ENCODE measurements around the gene ART1.

DNA sequence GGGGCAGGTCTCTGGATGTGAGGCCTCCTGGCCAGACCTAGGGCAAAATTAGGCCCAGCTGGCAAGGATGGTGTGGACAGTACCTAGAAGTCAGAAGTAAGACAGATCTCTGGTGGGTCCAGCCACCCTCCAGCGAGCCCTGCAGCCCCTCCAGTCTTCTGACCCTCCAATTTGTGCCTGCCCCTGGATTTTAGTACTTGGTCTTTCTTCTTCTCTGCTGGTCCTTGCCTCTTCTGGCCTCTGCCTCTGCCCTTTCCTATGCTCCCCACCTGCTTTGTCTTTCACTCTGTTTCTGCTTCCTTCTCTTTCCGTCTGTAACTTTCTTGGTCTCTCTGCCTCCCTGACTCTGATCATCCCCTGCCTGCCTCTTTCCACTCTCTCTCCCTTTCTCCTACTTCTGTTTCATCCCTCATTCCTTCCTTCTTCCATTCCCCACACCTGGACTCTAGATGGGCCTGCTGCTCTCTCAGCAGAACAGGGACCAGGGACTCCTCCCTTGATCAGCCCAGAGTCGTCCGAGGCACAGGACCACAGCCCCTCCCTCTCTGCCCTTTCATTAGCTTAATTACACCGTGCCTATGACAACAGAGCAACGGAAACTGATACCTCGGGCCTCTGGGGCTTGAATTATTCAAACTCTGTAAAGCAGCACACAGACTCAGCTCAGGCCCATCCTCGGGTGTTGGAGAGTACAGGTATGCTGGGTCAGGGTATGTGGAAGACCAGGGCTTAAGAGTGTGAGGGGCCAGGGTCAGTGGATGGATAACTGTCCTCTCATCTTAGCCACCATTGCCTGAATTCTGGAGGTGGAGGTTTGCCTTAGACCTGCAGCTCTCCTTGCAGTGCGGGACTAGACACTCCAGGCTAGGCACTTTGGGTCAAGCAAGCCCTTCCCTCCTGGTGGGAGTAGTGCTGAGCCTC lies 26.7 kb downstream of the ART1 start, which contains the start of gene CHRNA10:
- TF ChIP-seq, protein P1, sequence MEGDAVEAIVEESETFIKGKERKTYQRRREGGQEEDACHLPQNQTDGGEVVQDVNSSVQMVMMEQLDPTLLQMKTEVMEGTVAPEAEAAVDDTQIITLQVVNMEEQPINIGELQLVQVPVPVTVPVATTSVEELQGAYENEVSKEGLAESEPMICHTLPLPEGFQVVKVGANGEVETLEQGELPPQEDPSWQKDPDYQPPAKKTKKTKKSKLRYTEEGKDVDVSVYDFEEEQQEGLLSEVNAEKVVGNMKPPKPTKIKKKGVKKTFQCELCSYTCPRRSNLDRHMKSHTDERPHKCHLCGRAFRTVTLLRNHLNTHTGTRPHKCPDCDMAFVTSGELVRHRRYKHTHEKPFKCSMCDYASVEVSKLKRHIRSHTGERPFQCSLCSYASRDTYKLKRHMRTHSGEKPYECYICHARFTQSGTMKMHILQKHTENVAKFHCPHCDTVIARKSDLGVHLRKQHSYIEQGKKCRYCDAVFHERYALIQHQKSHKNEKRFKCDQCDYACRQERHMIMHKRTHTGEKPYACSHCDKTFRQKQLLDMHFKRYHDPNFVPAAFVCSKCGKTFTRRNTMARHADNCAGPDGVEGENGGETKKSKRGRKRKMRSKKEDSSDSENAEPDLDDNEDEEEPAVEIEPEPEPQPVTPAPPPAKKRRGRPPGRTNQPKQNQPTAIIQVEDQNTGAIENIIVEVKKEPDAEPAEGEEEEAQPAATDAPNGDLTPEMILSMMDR (IDR thresholded peaks at IDR 0.05) = no peak
- TF ChIP-seq EZH2 (IDR thresholded peaks at IDR 0.05; ENCODE audit: borderline replicate concordance, insufficient read depth, low read depth, low read length, poor library complexity, severe bottlenecking) = no peak

Measured in B cell (primary cell).